HEK293 (cell line): ENCODE measurements around the gene LPP.

ENCODE experiments used
- BCL11A ChIP-seq: fragments of 450-650 bp; formaldehyde crosslinking; IDR thresholded peaks from 2 replicates; pipeline ENCODE4 v1.5.1; 2016; ENCODE audit warnings: low read depth, missing biosample characterization, missing genetic modification characterization
- BCL11B ChIP-seq: fragments of 450-650 bp; formaldehyde crosslinking; IDR thresholded peaks from 2 replicates; pipeline ENCODE4 v1.5.1; 2016; ENCODE audit warnings: low read depth, missing biosample characterization, missing genetic modification characterization
- MYNN ChIP-seq: fragments of 450-650 bp; formaldehyde crosslinking; IDR thresholded peaks from 2 replicates; pipeline ENCODE4 v1.5.1; 2016; ENCODE audit warnings: missing biosample characterization, missing genetic modification characterization, borderline replicate concordance
- SP2 ChIP-seq: fragments of 450-650 bp; formaldehyde crosslinking; IDR thresholded peaks from 2 replicates; pipeline ENCODE4 v1.5.1; 2016; ENCODE audit warnings: missing biosample characterization, missing genetic modification characterization
- YY1 ChIP-seq: fragments of 450-650 bp; formaldehyde crosslinking; IDR thresholded peaks from 2 replicates; pipeline ENCODE4 v1.5.1; 2018; ENCODE audit warnings: missing biosample characterization, missing genetic modification characterization
- ZBTB7A ChIP-seq: fragments of 450-650 bp; formaldehyde crosslinking; IDR thresholded peaks from 2 replicates; pipeline ENCODE4 v1.5.1; 2016; ENCODE audit warnings: low read depth, missing biosample characterization, missing genetic modification characterization
- TF ChIP-seq, protein P1 (sequence below): sonication (generic); formaldehyde crosslinking; IDR thresholded peaks from 2 replicates; pipeline ENCODE4 v1.8.1; 2022; ENCODE audit warnings: mild to moderate bottlenecking, moderate library complexity, missing genetic modification reagents
- TF ChIP-seq, protein P2 (sequence below): fragments of 450-650 bp; formaldehyde crosslinking; IDR thresholded peaks from 2 replicates; pipeline ENCODE4 v1.5.1; 2016; ENCODE audit warnings: missing biosample characterization, missing genetic modification characterization
- TF ChIP-seq, protein P3 (sequence below): fragments of 450-650 bp; formaldehyde crosslinking; IDR thresholded peaks from 2 replicates; pipeline ENCODE4 v1.5.1; 2017; ENCODE audit warnings: missing biosample characterization, missing genetic modification characterization
- TF ChIP-seq, protein P4 (sequence below): fragments of 450-650 bp; formaldehyde crosslinking; IDR thresholded peaks from 2 replicates; pipeline ENCODE4 v1.5.1; 2016; ENCODE audit warnings: missing biosample characterization, missing genetic modification characterization
- TF ChIP-seq, protein P5 (sequence below): fragments of 450-650 bp; formaldehyde crosslinking; IDR thresholded peaks from 2 replicates; pipeline ENCODE4 v1.5.1; 2016; ENCODE audit warnings: missing biosample characterization, missing genetic modification characterization, borderline replicate concordance

DNA sequence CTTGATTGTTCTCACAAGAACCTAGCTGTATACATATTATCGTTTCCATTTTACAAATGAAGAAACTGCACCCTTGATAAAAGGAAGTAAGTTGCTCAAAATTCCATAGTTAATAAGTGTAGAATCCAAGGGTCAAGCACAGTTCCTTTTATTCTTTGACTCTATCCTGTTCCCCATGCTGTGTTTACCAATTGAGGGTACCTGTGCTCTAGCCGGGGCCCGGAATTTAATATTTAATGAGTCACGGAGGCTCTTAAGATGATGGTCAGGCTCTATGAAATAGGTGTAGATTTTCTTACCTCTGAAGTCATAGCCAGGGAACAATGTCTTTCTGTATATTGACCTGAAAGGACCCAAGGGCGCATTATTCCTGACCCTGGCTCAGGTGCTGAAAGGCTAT, 65.2 kb downstream of the LPP start:
- TF ChIP-seq BCL11A (tag by site-specific recombination) (no peak), YY1 (tag by site-specific recombination) (no peak), BCL11B (tag by site-specific recombination) (no peak), MYNN (tag by site-specific recombination) (no peak), ZBTB7A (tag by site-specific recombination) (no peak), SP2 (tag by site-specific recombination) (no peak)
- TF ChIP-seq, protein P1, sequence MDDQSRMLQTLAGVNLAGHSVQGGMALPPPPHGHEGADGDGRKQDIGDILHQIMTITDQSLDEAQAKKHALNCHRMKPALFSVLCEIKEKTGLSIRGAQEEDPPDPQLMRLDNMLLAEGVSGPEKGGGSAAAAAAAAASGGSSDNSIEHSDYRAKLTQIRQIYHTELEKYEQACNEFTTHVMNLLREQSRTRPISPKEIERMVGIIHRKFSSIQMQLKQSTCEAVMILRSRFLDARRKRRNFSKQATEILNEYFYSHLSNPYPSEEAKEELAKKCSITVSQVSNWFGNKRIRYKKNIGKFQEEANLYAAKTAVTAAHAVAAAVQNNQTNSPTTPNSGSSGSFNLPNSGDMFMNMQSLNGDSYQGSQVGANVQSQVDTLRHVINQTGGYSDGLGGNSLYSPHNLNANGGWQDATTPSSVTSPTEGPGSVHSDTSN (CRISPR knock-in tag) = no peak
- TF ChIP-seq, protein P2, sequence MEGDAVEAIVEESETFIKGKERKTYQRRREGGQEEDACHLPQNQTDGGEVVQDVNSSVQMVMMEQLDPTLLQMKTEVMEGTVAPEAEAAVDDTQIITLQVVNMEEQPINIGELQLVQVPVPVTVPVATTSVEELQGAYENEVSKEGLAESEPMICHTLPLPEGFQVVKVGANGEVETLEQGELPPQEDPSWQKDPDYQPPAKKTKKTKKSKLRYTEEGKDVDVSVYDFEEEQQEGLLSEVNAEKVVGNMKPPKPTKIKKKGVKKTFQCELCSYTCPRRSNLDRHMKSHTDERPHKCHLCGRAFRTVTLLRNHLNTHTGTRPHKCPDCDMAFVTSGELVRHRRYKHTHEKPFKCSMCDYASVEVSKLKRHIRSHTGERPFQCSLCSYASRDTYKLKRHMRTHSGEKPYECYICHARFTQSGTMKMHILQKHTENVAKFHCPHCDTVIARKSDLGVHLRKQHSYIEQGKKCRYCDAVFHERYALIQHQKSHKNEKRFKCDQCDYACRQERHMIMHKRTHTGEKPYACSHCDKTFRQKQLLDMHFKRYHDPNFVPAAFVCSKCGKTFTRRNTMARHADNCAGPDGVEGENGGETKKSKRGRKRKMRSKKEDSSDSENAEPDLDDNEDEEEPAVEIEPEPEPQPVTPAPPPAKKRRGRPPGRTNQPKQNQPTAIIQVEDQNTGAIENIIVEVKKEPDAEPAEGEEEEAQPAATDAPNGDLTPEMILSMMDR (tag by site-specific recombination) = no peak
- TF ChIP-seq, protein P3, sequence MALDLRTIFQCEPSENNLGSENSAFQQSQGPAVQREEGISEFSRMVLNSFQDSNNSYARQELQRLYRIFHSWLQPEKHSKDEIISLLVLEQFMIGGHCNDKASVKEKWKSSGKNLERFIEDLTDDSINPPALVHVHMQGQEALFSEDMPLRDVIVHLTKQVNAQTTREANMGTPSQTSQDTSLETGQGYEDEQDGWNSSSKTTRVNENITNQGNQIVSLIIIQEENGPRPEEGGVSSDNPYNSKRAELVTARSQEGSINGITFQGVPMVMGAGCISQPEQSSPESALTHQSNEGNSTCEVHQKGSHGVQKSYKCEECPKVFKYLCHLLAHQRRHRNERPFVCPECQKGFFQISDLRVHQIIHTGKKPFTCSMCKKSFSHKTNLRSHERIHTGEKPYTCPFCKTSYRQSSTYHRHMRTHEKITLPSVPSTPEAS (tag by site-specific recombination) = no peak
- TF ChIP-seq, protein P4, sequence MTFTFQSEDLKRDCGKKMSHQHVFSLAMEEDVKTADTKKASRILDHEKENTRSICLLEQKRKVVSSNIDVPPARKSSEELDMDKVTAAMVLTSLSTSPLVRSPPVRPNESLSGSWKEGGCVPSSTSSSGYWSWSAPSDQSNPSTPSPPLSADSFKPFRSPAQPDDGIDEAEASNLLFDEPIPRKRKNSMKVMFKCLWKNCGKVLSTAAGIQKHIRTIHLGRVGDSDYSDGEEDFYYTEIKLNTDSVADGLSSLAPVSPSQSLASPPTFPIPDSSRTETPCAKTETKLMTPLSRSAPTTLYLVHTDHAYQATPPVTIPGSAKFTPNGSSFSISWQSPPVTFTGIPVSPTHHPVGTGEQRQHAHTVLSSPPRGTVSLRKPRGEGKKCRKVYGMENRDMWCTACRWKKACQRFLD (tag by site-specific recombination) = no peak
- TF ChIP-seq, protein P5, sequence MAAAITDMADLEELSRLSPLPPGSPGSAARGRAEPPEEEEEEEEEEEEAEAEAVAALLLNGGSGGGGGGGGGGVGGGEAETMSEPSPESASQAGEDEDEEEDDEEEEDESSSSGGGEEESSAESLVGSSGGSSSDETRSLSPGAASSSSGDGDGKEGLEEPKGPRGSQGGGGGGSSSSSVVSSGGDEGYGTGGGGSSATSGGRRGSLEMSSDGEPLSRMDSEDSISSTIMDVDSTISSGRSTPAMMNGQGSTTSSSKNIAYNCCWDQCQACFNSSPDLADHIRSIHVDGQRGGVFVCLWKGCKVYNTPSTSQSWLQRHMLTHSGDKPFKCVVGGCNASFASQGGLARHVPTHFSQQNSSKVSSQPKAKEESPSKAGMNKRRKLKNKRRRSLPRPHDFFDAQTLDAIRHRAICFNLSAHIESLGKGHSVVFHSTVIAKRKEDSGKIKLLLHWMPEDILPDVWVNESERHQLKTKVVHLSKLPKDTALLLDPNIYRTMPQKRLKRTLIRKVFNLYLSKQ = no peak
